ENCODE measurements around the gene OGA.

DNA sequence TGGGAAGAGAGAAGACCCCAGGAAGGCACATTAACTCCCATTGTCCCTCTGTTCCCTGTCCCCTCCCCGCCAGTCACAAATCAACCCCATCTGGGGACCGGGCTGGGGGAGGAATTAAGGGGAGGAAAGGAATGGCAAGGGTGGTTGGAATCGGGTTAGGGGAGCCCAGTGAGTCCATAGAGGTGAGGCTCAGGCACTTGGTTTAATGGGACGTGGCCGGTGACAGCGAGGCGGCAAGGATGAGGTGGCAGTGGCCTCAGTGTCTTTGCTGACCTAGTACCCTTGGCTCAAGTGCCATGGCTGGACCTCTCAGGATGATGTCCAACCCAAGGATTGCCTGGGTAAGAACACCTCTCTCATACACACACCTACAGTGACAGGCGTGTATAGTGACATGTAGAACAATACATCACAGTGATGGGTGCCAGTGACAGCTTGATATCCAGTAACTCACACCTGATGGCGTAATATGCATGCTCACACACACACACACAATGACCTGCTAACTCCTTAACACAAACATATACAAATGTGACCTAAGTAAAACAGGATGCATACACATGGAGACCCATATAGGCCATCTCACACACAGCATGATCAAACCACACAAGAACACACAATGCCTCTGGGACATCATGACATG lies 13.0 kb upstream of the OGA start:
- TF ChIP-seq, protein P1, sequence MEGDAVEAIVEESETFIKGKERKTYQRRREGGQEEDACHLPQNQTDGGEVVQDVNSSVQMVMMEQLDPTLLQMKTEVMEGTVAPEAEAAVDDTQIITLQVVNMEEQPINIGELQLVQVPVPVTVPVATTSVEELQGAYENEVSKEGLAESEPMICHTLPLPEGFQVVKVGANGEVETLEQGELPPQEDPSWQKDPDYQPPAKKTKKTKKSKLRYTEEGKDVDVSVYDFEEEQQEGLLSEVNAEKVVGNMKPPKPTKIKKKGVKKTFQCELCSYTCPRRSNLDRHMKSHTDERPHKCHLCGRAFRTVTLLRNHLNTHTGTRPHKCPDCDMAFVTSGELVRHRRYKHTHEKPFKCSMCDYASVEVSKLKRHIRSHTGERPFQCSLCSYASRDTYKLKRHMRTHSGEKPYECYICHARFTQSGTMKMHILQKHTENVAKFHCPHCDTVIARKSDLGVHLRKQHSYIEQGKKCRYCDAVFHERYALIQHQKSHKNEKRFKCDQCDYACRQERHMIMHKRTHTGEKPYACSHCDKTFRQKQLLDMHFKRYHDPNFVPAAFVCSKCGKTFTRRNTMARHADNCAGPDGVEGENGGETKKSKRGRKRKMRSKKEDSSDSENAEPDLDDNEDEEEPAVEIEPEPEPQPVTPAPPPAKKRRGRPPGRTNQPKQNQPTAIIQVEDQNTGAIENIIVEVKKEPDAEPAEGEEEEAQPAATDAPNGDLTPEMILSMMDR (IDR thresholded peaks at IDR 0.05): no peak
- no peak for TF ChIP-seq POLR2A (IDR thresholded peaks at IDR 0.05)
